Stimulated activated CD4-positive, alpha-beta T cell treated with anti-CD3 and anti-CD28 coated beads, Interleukin-1b, Interleukin-23, amount 100 ng/mL, for 24 hours (primary cell): ENCODE results near the gene SPSB3.

ENCODE experiments used
- DNase-seq, 4 experiments: peaks; one replicate each; pipeline ENCODE4 v3.0.0-alpha.2; 2020; ENCODE audit warnings: low read depth in 4 of 4, low spot score in 1 of 4

SPSB3 gene

GRCh38 chr16:1782408-1783264 is at the start of gene SPSB3, which contains the start of gene NUBP2:
TSS of gene SPSB3 (minus strand) at chr16:1782571. CDS start at chr16:1781483, 1,088 bp downstream.
TSS of gene NUBP2 (plus strand) at chr16:1782960. CDS start at chr16:1783021, 61 bp downstream.
- peak; percentile 89 to 98 (median 94) for DNase-seq

DNA sequence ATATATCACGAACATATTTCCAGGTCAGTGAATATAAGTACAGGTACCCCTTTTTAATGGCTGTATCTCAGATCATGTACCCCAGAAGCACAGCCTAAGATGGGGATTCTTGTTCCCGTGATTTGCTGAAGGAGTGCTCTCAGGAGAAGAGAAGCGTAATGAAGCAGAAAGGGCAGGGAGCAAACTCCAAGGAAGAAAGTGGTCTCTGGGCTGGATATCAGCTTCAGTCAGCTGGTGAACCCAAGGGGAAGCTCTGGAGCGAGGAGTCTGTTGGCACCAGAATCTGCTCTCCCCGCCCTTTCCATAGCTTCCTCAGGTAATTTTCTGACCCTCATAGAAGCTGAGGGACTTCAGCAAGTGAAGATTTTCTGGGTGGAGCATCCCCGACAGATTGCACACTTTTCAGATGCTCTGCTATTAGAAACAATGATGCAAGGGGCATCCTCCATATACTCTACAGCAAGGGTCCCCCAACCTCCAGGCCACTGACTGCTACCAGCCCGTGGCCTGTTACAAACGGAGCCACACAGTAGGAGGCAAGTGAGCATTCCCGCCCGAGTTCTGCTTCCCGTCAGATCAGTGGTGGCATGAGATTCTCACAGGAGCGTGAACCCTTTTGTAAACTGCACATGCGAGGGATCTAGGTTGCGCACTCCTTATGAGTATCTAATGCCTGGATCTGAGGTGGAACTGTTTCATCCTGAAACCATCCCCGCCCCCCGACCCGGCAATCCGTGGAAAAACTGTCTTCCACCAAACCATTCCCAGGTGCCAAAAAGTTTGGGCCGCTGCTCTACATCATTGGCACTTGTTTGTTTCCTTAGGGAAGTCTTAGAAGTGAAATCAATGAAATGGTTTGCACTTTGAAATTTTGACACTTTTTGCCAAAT is 49.1 kb upstream of the SPSB3 start:
- no peak for DNase-seq

DNA sequence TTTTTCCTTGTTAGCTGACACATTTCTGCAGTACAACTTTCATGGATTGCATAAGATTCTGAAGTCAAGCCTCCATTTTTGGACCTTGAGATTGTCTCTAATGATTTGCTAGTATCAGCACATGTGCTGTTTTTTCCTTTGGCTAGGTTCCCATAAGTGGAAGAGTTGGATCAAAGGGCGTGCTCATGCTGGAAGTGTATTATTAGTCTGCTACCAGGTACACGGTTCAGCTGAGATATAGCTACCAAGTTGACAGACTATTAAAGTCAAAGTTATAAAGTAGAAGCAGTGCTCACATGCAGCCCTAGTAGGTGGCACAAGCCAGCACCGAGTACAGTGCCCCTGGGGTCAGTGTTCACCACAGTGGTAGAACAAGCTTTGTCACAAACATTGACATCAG is 47.8 kb upstream of the SPSB3 start:
- DNase-seq, result no peak

DNA sequence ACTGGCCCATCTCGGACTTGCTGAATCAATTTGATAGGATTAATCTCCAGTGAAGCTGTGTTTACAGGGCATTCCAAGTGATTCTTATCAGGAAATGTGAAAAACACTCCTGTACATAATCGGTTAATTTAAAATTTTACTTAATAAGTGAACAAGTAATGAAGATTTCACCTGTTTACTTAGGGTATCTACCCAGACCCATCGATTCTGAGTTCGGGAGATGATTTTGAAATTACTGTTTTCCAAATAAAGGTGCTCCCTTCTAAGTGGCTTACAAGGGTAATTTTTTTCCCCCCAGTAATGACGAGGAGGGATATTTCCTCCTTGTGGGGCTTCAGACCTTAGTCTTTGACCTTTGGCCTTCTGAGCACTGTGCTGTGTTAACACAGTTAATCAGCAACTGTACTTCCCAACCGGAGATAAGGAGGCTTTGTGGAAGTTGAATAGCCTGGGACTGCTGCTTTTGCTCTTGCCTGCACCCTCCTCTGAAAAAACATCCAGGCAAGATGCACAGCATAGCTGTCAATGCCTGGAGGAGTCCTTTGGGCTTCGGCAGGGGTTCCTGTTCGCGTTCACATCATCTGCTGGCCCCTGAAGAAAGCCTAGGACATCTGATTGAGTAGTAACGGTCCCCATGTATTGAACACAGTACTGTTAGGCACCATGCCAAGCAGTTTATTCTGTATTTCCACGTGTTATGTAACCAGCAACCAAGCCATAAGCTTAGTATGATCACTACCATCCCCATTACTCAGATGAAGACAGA is 46.5 kb upstream of the SPSB3 start:
- no peak for DNase-seq

GRCh38 chr16:1826691-1827573 is 44.6 kb upstream of the SPSB3 start, which contains the start of the genes FAHD1 and HAGH:
TSS of gene FAHD1 (plus strand) at chr16:1827206. CDS start at chr16:1827239, 33 bp downstream.
TSS of gene HAGH (minus strand) at chr16:1826825. CDS start at chr16:1826787, 38 bp downstream.
- DNase-seq, result peak; percentile 71 to 88 (median 80)

GRCh38 chr16:1825864-1826690 is 43.7 kb upstream of the SPSB3 start:
- DNase-seq, result peak; percentile 11 to 59 (median 47)

DNA sequence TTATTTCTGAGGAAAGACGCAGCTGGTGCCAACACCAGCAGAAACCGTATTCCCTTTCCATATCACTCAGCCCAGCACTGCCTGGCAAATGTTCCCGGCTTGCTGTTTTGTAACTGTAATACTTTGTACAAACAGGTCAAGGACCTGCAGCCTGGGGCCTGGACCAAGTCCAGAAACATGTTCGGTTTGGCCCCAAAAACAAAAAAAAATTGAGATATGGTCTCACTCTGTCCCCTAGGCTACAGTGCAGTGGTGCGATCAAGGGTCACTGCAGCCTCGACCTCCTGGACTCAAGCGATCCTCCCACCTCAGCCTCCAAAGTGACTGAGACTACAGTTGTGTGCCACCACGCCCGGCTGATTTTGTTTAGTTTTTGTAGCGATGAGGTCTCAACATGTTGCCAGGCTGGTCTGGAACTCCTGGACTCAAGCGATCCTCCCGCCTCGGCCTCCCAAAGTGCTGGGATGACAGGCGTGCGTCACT is 43.1 kb upstream of the SPSB3 start:
- DNase-seq, result no peak

DNA sequence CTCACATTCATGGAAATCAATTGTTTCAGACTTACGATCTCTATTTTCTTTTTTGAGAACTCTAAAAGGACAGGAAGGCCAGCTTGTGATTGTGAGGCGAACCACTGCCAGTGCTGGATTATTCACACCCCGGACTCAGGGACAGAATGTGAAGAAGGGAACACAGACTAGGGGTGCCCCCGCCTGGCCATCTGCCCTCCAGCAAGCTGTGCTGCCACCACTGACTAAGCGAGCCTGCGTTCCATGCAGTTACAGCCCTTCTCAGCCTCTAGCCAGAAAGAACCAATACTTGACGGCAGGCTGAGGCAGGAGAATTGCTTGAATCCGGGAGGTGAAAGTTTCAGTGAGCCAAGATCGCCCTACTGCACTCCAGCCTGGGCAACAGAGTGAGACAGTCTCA is 41.5 kb upstream of the SPSB3 start:
- no peak for DNase-seq

GRCh38 chr16:1822801-1823200 is 40.4 kb upstream of the SPSB3 start:
- no peak for DNase-seq

- DNase-seq, result no peak
Measured at GRCh38 chr16:1821861-1822611, 39.7 kb upstream of the SPSB3 start.

DNA sequence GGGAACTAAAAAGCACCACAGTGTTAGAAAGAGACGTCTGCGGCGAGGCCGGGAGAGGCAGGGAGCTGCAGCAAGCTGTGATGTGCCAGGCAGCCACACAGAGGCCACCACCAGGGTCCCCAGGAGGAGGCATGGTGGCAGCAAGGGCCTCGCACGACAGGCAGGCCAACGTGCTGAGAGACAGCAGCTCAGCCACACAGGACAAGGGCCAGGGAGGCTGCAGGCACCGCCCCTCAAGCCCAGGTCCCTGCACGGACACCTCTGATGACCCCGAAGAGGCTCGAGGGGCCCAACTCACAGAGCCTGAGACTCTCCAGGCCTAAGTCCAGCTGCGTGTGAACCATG is 38.5 kb upstream of the SPSB3 start:
- DNase-seq, result no peak

DNA sequence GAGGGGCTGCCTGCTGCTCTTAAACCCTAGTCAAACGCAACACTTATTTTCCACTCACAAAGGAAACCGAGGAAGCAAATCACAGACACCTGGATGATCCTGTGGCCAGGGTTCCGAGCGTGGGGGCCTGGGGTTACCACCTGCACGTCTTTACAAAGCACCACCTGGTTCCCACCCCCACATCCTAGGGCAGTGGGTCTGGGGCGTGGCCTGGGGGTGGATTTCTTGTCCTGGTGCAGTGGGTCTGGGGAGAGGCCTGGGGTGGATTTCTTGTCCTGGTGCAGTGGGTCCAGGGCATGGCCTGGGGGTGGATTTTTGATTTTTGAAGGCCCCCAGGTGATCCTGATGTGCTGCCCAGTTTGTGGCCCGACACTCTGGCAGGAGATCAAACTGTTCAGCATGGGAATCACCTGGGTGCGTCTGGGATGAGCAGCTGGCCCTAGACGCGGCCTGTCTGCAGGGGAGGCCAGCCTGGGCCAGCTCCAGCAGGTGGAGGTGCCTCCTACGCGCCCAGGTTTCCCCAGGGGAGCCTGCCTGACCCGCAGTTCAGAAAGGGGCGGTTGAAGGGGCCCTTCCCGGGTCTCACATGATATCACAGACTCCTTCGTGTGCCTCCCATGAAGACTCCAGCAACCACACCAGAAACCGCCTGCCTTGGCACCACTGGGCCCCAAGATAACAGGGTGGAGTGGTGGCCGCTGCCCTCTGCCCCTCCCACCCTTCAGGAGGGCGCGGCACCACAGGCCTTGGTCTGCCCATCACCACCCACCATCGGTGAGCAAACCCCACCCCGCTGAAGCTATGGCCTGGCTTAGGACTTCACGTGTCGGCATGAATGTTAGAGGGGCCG is 38.0 kb upstream of the SPSB3 start:
- DNase-seq, result no peak

DNA sequence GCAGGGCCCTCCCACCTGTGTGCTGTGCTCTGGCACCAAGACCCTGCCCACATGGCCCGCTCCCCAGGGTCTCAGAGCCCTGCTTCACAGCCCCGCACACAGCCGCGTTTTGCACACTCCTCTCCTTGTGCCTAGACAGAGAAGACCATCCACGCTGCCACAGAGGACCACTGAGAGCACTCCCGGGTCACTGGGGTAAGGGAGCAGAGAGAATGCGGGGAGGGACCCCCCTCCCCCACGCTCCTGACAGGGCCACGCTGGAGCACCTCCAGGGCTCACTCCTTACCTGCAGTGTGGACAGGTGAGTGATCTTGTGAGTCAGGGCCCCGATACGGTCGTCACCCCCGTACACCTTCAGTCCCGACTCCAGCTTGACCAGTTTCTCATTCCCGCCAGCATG is 37.2 kb upstream of the SPSB3 start:
- no peak for DNase-seq

- no peak for DNase-seq
Measured at GRCh38 chr16:1818873-1819525, 36.6 kb upstream of the SPSB3 start.

DNA sequence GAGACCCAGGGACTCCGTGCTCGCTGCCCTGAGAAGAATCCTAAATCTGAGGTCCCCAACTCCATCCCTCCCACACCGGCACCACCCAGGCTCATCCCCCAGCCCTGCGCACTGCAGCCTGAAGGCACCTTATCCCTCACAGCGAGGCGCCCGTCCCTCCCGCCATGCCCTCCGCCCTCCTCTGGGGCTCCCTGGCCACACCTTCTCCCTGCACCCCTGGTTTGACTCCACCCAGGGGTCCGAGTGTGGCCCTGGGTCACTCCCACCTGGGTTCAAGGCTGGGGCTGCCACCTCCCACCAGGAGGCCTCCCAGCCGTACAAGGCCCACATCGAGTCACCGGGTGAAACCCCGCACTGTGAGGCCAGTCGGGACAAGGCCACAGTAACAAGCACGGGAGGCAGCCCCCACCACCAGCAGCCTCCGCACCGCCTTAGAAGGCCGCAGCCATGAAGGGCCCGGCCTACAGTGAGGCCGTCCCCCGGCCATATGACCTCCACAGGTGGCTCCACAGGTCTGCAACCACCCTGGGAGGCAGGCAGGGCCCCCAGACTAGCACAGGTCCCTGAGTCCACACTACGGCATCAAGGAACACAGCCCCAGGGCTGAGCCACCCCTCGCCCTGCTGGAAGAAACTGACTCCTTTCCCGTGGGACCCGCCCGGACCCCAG is 36.0 kb upstream of the SPSB3 start:
- no peak for DNase-seq

- DNase-seq, result no peak
Measured at GRCh38 chr16:1817716-1818115, 35.3 kb upstream of the SPSB3 start.

GRCh38 chr16:1817276-1817589 is 34.9 kb upstream of the SPSB3 start:
- no peak for DNase-seq
